Cardiac muscle cell (in vitro differentiated cells and primary cell): ENCODE data around the gene ORM2. TPM values are rescaled to one million over a fixed set of nuclear protein-coding genes. Genes with fewer than 3 reads are reported as not detected.

Source experiments
- DNase-seq, 2 donors: peaks; one replicate each; pipeline versions ENCODE4 v3.0.0 to v3.0.0-alpha.2; 2010 to 2017; ENCODE audit warnings: low read depth in 1 of 2, low spot score in 1 of 2
- H3K27ac ChIP-seq: fragments of 200-600 bp; sonication (generic); 2 replicates; pipeline ENCODE4 v1.5.1; 2016
- H3K27me3 ChIP-seq: fragments of 200-600 bp; sonication (generic); 2 replicates; pipeline ENCODE4 v1.6.0; 2016; ENCODE audit warnings: control low read depth
- H3K36me3 ChIP-seq: fragments of 200-600 bp; sonication (generic); 2 replicates; pipeline ENCODE4 v1.5.1; 2016; ENCODE audit warnings: control low read depth
- H3K4me1 ChIP-seq: fragments of 200-600 bp; sonication (generic); 2 replicates; pipeline ENCODE4 v1.8.1; 2017; ENCODE audit warnings: low read depth, mild to moderate bottlenecking, mixed run types
- H3K4me3 ChIP-seq: fragments of 200-600 bp; sonication (generic); 2 replicates; pipeline ENCODE4 v1.5.1; 2016; ENCODE audit warnings: mild to moderate bottlenecking
- H3K9me3 ChIP-seq: fragments of 200-600 bp; sonication (generic); 2 replicates; pipeline ENCODE4 v1.5.1; 2017; ENCODE audit warnings: low read depth, mild to moderate bottlenecking, control low read depth
- CTCF ChIP-seq: IDR thresholded peaks from 2 replicates; pipeline ENCODE4 v1.5.1; 2012; ENCODE audit warnings: low read depth, mild to moderate bottlenecking, low read length
- polyA plus RNA-seq: library from polyadenylated mRNA; unstranded; fragments of >200 nt; fragmentation: Nextera tagmentation; extraction: Ambion mirVana; gene quantifications from 2 replicates; pipeline ENCODE4 v1.2.1, GENCODE V29; 2016
- total RNA-seq: library from RNA; depleted of rRNA; stranded (reverse); fragments of >200 nt; gene quantifications from 2 replicates; pipeline ENCODE4 v1.2.3, GENCODE V29; 2016

The ORM2 gene
- total and polyA plus RNA-seq, 2 experiments from 2014 or later = not detected

- DNase-seq = no peak
- TF ChIP-seq CTCF = no peak
- H3K9me3 ChIP-seq = no peaks in the 10 kb centered on the region
- no peak overlapping the region for H3K4me3 ChIP-seq
- no peaks in the 10 kb centered on the region for H3K27me3 ChIP-seq
- no peak overlapping the region for H3K27ac ChIP-seq
- H3K4me1 ChIP-seq = no peaks in the 10 kb centered on the region
- H3K36me3 ChIP-seq = peaks cover 12% of the 10 kb centered on the region
Observed at GRCh38 chr9:114367772-114368569, 38.3 kb downstream of the ORM2 start.

GRCh38 chr9:114369216-114370130 is 39.8 kb downstream of the ORM2 start:
- no peak for TF ChIP-seq CTCF
- no peak overlapping the region for H3K4me3 ChIP-seq
- DNase-seq = no peak
- H3K4me1 ChIP-seq = no peaks in the 10 kb centered on the region
- H3K27me3 ChIP-seq = no peaks in the 10 kb centered on the region
- peaks cover 4% of the 10 kb centered on the region for H3K36me3 ChIP-seq
- H3K27ac ChIP-seq = no peak overlapping the region
- no peaks in the 10 kb centered on the region for H3K9me3 ChIP-seq

DNA sequence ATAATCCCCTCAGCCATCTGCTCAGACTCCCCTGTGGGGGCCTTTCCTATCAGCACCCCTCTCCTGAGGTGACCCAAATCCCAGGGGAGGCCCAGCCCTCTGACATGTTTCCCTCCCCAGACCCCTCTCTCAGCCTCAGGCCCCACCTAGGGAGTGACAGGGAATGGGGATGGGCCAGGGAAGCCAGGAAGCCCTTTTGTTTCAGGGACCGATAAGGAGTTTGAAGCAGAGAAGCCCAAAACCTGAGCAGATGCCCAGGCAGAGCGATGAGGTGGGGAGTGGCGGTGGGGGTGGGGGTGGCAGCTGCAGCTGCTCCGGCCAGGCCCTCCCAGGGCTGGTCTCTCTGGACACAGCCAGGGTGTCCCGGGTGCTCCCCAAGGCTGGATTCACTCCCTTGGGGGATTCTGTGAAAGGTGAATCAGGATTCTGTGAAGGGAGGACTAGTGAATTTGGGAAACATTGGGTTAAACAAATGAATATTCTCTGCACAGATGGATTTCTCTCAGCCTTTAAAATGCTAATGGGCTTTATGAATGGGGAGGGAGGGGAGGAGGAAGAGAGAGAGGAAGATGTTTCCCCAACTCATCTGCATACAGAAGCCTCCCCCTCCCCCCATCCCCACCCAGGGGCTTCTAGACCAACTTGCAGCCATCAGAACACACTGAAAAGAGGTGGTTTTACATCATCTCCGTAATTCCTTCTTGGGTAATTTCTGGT is 40.7 kb downstream of the ORM2 start:
- Histone ChIP-seq H3K27me3 (no peaks in the 10 kb centered on the region), H3K27ac (no peak overlapping the region), H3K9me3 (no peaks in the 10 kb centered on the region), H3K36me3 (peaks cover 4% of the 10 kb centered on the region), H3K4me3 (no peak overlapping the region), H3K4me1 (no peaks in the 10 kb centered on the region)
- no peak for DNase-seq
- no peak for TF ChIP-seq CTCF

GRCh38 chr9:114370968-114371320 is 41.3 kb downstream of the ORM2 start:
- no peak for TF ChIP-seq CTCF
- Histone ChIP-seq H3K4me1 (no peaks in the 10 kb centered on the region), H3K4me3 (no peak overlapping the region), H3K36me3 (peaks cover 4% of the 10 kb centered on the region), H3K9me3 (no peaks in the 10 kb centered on the region), H3K27me3 (no peaks in the 10 kb centered on the region), H3K27ac (no peak overlapping the region)
- DNase-seq = no peak

- TF ChIP-seq CTCF = no peak
- Histone ChIP-seq H3K27me3 (no peaks in the 10 kb centered on the region), H3K9me3 (no peaks in the 10 kb centered on the region), H3K4me3 (no peak overlapping the region), H3K4me1 (no peaks in the 10 kb centered on the region), H3K36me3 (peaks cover 4% of the 10 kb centered on the region), H3K27ac (no peak overlapping the region)
- DNase-seq = no peak
Observed at GRCh38 chr9:114371343-114371944, 41.8 kb downstream of the ORM2 start.
